HG03060 (cell line): ENCODE data around the gene FAHD2B.
"Not testable (repeated sequence)": the region's sequence is repeated elsewhere in the genome, so short reads cannot be mapped to it uniquely, and the experiment has no call there.

Source experiments
- ATAC-seq: cut with Tn5 transposase; IDR thresholded peaks from one replicate; pipeline ENCODE4 v1.9.1; 2021; ENCODE audit warnings: low read depth, moderate number of reproducible peaks; ENCODE audit not compliant: unreplicated experiment

The FAHD2B gene

DNA sequence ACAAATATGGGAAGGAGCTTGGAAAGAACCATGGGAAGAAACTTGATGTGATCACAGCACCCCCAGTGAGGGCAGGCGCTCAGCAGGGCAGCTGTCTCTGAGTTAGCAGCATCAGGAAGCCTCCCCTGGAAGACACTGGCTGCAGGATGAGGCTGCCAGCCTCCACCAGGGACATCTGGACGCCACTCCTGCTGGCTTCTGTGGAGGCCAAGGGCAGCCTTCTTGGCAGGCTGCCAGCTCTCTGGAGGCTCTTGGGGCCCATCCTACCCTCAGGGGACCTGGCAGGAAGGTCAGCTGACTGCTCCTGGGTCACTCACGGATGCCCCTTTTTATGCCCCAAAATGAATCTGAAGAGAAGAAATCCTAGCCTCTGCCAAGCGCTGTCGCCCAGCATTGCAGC lies 26.0 kb downstream of the FAHD2B start:
- ATAC-seq, result not testable (repeated sequence)

DNA sequence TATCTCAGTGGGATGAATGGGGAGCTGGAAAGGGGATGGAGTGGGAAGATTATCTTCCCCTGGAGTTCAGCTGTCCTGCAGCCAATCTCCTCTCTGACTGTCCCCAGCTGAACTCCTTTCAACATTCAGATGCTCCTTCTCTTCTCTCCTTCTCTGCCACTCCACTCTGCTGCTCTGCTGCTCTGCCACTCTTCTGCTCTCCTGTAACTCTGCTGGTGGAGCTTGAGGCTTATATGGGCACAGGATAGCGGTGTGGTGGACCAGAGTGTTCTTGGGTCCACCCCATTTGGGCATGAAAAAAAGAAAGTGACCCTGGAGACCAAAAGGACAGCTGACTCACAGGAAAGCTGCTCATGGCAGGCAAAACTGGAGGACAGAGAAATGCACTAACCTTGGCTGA lies 26.6 kb downstream of the FAHD2B start:
- no peak for ATAC-seq

DNA sequence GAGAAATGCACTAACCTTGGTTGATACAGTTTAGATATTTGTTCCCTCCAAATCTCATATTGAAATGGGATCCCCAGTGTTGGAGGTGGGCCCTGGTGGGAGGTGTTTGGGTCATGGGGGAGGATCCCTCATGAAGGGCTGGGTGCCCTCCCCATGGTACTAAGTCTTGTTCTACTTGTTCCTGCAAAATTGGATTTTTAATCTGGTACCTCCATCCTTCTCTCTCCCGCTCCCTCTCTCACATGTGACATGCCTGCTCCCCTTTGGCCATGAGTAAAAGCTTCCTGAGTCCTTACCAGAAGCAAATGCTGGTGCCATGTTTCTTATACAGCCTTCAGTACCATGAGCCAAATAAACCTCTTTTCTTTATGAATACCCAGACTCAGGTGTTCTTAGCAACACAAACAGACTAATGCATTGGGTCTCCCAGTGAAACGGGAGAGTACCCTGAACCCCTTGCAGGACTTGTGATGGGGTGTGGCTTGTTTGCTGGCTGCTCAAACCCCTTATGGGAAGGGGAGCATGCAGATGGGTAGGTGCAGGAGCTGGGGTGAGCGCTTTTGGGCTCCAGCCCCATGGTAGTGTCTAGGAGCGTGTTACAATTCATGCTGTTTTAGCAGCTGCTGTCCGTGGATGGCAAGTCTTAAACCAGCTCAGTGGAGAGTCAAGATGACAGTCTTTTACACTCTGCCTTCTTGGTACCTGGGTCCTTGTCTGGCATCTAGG lies 27.2 kb downstream of the FAHD2B start:
- no peak for ATAC-seq

DNA sequence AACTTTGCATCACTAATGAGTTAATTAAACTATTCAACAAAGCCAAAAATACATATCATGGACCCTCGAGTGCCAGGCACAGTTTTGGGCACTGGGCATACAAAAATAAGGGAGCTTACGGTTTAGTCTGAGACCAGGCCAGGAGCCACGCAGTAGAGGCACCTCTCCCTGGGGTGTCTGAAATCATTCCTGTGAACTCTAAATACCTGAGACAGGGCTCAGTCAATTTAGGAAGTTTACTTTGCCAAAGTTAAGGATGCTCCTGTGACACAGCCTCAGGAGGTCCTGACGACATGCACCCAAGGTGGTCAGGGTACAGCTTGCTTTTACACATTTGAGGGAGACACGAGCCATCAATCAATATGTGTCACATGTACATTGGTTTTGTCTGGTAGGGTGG lies 28.7 kb downstream of the FAHD2B start:
- not testable (repeated sequence) for ATAC-seq

DNA sequence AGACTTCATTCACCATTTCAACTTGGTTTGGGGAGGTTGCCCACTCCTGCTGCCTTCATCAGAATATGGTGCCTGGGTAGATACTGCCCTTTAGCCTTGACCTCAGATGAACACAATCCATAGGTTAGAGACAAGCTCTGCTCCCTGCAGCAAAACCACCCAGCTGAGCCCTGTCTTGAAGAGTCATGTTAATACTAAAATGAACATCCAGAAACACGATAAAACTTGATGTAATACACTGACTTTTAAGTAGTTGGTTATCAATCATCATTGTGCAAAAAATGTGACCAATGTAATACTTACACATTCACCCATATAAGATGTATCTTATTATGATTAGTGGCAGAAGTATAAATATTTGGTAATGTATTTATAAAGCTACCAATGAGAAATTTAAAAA lies 32.7 kb downstream of the FAHD2B start:
- ATAC-seq, result not testable (repeated sequence)

DNA sequence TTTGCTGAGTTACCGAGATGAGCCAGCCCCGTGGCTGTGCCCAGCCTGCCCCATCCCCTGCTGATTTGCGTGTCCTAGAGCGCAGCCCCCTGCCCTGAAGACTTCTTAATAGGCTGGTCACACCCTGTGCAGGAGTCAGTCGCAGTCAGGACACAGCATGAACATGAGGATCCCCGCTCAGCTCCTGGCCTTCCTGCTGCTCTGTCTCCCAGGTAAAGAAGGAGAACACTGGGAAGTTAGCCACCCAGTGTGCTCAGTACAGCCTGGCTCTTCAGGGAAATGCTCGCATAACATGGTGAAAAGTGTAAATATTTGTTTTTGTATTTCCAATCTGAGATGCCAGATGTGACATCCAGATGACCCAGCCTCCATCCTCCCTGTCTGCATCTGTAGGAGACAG lies 34.9 kb downstream of the FAHD2B start:
- not testable (repeated sequence) for ATAC-seq

DNA sequence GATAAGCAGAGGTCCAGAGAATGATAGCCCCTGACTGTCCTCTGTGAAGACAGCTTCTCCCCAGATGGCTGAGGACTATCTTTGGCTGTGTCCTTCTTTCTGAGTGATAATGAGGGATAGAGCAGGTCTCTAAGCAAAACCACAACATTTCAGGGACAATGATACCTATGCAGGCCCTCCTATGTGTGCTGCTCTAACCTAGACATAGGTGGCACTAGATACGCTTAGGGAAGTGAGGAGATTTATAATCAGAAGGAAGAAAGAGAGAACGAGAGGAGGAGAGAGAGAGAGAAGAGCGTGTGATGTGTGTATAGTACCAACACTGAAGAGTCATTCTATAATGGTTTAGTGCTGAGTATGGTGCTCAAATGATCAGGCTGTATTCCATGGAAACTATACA lies 38.5 kb downstream of the FAHD2B start:
- not testable (repeated sequence) for ATAC-seq

DNA sequence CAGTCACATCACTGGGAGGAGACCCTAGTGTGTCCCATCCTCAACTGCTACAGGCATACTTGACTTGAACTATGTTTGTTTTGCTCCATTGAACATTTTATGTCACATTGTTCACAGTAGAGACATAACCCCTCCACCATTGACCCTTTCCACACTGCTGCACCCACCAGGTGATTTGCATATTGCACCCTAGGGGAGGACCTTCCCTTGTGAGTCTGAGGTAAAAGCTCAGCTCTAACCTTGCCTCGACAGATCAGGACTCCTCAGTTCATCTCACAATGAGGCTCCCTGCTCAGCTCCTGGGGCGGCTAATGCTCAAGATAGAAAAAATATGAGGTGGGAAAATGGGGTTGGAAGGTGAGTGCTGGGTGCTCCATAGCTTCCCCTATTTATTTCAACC lies 44.6 kb downstream of the FAHD2B start:
- not testable (repeated sequence) for ATAC-seq

DNA sequence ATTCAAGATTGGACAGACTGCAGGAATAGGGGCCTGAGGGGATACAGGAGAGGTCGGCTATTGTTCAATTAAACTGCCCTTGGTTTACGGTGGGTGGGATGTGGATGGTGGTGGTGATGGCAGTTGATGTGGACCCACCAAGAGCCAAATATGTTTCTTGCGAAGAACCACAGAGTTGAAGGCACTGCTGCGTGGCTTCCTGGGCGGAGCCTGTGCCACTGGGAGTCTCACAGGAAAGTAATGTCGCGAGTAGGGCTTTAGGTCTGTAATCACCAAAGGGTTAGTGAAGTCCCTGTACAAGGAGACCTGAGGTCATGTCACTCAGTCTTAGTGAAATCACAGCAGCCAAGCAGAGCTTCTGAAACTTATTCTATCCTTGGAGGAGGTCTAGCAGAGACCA lies 46.2 kb downstream of the FAHD2B start:
- ATAC-seq, result not testable (repeated sequence)

DNA sequence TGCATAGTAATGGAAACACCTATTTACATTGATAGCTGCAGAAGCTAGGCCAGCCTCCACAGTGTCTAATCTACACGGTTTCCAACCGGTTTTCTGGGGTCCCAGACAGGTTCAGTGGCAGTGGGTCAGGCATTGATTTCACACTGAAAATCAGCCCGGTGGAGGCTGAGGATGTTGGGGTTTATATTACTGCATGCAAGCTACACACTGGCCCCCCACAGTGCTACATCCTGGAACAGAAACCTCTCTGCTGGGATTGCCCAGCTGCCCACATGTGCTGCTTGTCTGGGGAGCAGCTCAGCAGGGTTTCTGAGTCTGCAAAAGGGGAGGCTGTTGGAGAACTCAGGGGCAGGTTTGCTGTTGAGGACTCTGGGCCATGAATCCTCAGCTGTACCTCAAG lies 48.0 kb downstream of the FAHD2B start:
- not testable (repeated sequence) for ATAC-seq

DNA sequence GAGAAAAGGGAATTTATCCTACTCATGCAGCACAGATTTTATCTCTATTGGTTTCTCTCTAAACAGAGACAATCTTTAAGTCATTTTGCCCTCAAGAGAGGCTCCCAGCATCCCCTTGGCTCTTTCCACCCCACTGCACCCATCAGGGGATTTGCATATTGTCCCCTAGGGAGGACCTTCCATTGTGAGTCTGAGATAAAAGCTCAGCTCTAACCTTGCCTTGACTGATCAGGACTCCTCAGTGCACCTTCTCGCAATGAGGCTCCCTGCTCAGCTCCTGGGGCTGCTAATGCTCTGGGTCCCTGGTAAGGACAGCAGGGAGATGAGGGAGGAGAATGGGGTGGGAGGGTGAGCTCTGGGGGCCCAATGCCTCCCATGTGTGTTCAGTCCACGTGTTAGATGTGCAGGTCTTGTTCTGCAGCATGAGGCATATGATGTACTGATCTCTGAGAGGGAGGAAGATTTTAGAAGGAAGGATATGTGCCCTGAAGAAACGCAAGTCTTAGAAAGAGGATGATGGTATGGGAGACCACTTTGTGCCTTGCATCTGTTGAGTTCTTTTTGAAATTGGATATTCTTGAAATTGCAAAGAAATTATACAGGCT lies 48.7 kb downstream of the FAHD2B start:
- not testable (repeated sequence) for ATAC-seq
